SK-N-SH treated with all-trans-retinoic acid at 6 μM for 48 hours (cell line): ENCODE measurements around the gene KRT17.

ENCODE experiments used
- ATAC-seq: fragments of 200-7000 bp; cut with Tn5 transposase; 3 replicates; pipeline ENCODE4 v1.9.1; 2020; ENCODE audit warnings: mild to moderate bottlenecking, moderate library complexity
- ARNTL ChIP-seq: fragments of 450-650 bp; formaldehyde crosslinking; IDR thresholded peaks from 2 replicates; pipeline ENCODE4 v1.5.0; 2020; ENCODE audit warnings: low read depth, mild to moderate bottlenecking, moderate library complexity, borderline replicate concordance
- BACH2 ChIP-seq: fragments of 250-450 bp; sonication (Bioruptor Pico); IDR thresholded peaks from 2 replicates; pipeline ENCODE4 v1.9.0; 2021; ENCODE audit warnings: mild to moderate bottlenecking, borderline replicate concordance
- CREB5 ChIP-seq: fragments of 250-450 bp; sonication (Bioruptor Pico); IDR thresholded peaks from 2 replicates; pipeline ENCODE4 v1.5.1; 2020; ENCODE audit warnings: low read depth, mild to moderate bottlenecking, moderate library complexity
- CSDC2 ChIP-seq: fragments of 250-450 bp; sonication (Bioruptor Pico); IDR thresholded peaks from 2 replicates; pipeline ENCODE4 v1.5.0; 2020; ENCODE audit warnings: mild to moderate bottlenecking, moderate library complexity
- ESRRG ChIP-seq: fragments of 250-450 bp; sonication (Bioruptor Pico); IDR thresholded peaks from 2 replicates; pipeline ENCODE4 v1.6.1; 2021; ENCODE audit warnings: mild to moderate bottlenecking
- GLIS3 ChIP-seq: fragments of 250-450 bp; sonication (Bioruptor Pico); IDR thresholded peaks from 2 replicates; pipeline ENCODE4 v1.5.0; 2020; ENCODE audit warnings: mild to moderate bottlenecking, moderate library complexity
- ISL1 ChIP-seq: fragments of 250-450 bp; sonication (Bioruptor Pico); IDR thresholded peaks from 2 replicates; pipeline ENCODE4 v2.1.2; 2022; ENCODE audit warnings: mild to moderate bottlenecking, moderate library complexity
- OSR1 ChIP-seq: fragments of 250-450 bp; sonication (Bioruptor Pico); IDR thresholded peaks from 2 replicates; pipeline ENCODE4 v1.8.0; 2022; ENCODE audit warnings: moderate library complexity, mild to moderate bottlenecking, inconsistent platforms
- PPARA ChIP-seq: fragments of 250-450 bp; sonication (Bioruptor Pico); IDR thresholded peaks from 2 replicates; pipeline ENCODE4 v1.5.0; 2020; ENCODE audit warnings: mild to moderate bottlenecking, borderline replicate concordance
- RARB ChIP-seq: fragments of 250-450 bp; sonication (Bioruptor Pico); IDR thresholded peaks from 2 replicates; pipeline ENCODE4 v1.8.0; 2021; ENCODE audit warnings: mild to moderate bottlenecking, moderate library complexity
- TCF4 ChIP-seq: fragments of 250-450 bp; sonication (Bioruptor Pico); IDR thresholded peaks from 2 replicates; pipeline ENCODE4 v1.8.0; 2021; ENCODE audit warnings: mild to moderate bottlenecking, moderate library complexity, borderline replicate concordance
- TOX ChIP-seq: fragments of 250-450 bp; sonication (Bioruptor Pico); IDR thresholded peaks from 2 replicates; pipeline ENCODE4 v1.8.0; 2021; ENCODE audit warnings: mild to moderate bottlenecking, moderate library complexity, borderline replicate concordance
- TSHZ2 ChIP-seq: fragments of 250-450 bp; sonication (Bioruptor Pico); IDR thresholded peaks from 2 replicates; pipeline ENCODE4 v1.5.0; 2020; ENCODE audit warnings: mild to moderate bottlenecking, moderate library complexity
- ZFP3 ChIP-seq: fragments of 250-450 bp; sonication (Bioruptor Pico); IDR thresholded peaks from 2 replicates; pipeline ENCODE4 v1.5.0; 2020; ENCODE audit warnings: mild to moderate bottlenecking, moderate library complexity
- ZFP30 ChIP-seq: fragments of 450-650 bp; formaldehyde crosslinking; IDR thresholded peaks from 2 replicates; pipeline ENCODE4 v1.5.0; 2022; ENCODE audit warnings: mild to moderate bottlenecking, moderate library complexity
- ZNF565 ChIP-seq: fragments of 450-650 bp; formaldehyde crosslinking; conservative IDR thresholded peaks from 2 replicates; pipeline ENCODE4 v1.5.0; 2020; ENCODE audit warnings: low read depth, mild to moderate bottlenecking, moderate library complexity
- ZNF70 ChIP-seq: fragments of 450-650 bp; formaldehyde crosslinking; IDR thresholded peaks from 2 replicates; pipeline ENCODE4 v1.5.0; 2020; ENCODE audit warnings: mild to moderate bottlenecking, moderate library complexity
- ZNF8 ChIP-seq: fragments of 450-650 bp; formaldehyde crosslinking; IDR thresholded peaks from 2 replicates; pipeline ENCODE4 v1.5.0; 2020; ENCODE audit warnings: mild to moderate bottlenecking, moderate library complexity
- TF ChIP-seq, protein P1 (sequence below): fragments of 250-450 bp; sonication (Bioruptor Pico); IDR thresholded peaks from 2 replicates; pipeline ENCODE4 v1.5.1; 2021; ENCODE audit warnings: mild to moderate bottlenecking, moderate library complexity

Gene KRT17

DNA sequence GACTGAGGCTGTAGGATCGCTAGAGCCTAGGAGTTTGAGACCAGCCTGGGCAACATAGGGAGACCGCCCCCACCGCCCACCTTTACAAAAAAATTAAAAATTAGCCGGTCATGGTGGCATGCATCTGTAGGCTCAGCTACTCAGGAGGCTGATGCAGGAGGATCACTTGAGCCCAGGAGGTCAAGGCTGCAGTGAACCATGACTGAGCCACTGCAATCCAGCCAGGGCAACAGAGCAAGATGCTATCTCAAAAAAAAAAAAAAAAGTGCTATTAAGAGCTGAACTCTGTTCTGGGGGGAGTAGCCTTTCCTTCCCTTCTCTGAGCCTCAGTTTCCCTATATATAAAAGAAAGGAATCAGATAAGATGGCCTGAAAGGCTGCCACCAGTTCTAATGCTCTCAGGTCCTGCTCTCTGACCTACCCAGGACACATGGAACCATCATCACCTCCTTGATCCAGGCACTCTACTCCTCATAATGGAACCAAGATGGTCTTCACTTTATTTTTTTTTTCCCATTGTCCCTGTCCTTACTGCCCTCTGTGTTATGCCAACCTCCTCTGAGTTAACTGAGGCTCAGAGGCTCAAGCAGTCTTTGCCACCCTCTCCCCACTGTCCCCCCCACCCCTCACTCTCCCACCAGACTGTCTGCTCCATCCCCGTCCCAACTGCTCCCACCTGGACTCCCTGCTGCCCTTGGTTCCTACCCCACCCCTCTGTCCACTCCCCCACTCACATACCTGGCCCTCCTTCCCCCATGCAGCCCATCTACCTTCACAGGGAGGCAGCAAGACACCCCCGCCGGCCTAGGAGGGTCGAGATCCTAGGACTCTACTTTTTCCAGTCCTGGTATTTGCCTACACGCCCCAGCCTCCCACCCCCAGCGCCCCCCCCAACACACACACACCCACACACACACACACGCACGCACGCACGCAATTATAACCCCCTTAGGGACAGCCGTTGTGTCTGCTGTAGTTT is 40.5 kb upstream of the KRT17 start:
- TF ChIP-seq ZNF70 (CRISPR knock-in tag) (peak; percentile 97), ESRRG (CRISPR knock-in tag) (no peak)
- no peak for ATAC-seq

DNA sequence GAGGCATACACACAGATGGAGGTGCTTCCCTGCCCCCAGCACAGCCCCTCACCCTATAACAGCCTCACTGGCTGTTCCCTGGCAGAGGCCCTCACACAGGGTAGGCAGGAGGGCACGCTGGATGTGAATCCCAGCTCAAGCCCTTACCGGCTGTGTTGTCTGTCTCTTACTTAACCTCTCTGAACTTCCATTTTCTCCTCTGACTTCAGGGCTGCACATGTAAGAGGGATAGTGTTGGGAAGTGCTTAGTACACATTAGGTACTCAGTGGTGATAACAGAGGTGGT is 39.7 kb upstream of the KRT17 start:
- ATAC-seq, result no peak
- TF ChIP-seq ZNF565 (CRISPR knock-in tag) (no peak), CREB5 (CRISPR knock-in tag) (no peak), RARB (no peak), ZFP3 (no peak), ISL1 (CRISPR knock-in tag) (no peak), ESRRG (CRISPR knock-in tag) (no peak), ARNTL (CRISPR knock-in tag) (no peak), TCF4 (CRISPR knock-in tag) (no peak), OSR1 (CRISPR knock-in tag) (no peak), PPARA (CRISPR knock-in tag) (no peak), ZNF70 (CRISPR knock-in tag) (no peak)

DNA sequence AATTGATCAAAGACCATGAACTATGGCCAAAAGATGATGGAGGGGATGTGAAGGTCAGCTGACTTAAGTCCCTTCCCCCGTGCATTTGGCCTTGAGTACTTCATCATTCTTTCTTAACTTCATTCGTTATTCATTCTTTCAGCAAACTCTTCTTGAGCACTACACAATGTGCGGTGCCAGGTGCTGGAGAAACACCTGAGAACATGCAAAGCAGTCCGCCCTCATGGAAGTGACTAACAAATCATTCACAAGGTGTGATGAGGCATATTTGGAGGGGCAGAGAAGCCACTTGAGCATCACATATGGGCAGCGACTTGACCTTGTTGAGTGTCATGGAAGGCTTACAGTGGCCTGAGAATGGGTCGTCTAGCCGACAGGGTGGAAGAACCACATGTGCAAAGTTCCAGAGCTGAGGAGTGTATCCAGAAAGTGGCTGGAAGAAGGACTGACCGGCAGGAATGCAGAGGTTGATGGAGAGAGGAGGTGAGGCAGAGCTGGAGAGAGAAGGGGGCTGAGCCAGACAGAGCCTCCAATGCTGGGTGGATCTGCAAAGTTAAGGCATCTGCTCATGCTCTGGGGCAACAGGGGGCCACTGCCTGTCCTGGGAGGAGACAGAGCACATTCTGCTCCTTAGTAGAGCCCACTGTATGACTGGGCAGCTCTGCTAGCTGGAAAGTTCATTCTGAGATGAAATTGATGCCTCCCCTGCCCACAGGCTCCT is 39.2 kb upstream of the KRT17 start:
- no peak for ATAC-seq
- no peak for TF ChIP-seq ZNF70 (CRISPR knock-in tag)
- TF ChIP-seq TOX (CRISPR knock-in tag), result no peak
- no peak for TF ChIP-seq ZFP3
- no peak for TF ChIP-seq ISL1 (CRISPR knock-in tag)
- no peak for TF ChIP-seq CREB5 (CRISPR knock-in tag)
- TF ChIP-seq ZNF565 (CRISPR knock-in tag), result no peak

DNA sequence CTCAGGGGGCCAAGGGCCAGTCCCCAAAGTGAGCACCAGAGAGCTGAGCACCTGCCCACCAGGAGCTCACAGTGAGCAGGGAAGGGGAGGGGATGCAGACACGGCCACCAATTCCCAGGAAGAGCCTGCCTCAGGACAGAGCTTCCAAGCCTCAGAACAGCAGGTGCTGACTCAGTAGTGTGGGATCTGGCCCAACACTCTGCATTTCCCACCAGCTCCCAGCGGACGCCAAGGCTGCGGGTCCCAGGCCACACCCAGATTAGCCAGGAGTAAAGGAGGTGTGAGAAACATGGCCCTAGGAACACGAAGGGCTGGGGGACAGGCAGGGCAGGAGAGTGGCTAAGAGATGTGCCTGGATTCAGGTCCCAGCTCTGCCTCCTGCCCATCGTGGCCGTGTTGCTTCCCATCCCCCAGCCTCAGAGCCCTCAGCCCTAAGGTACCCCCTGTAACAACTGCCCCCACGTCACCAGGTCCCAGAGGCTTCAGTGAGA is 35.9 kb upstream of the KRT17 start:
- TF ChIP-seq OSR1 (CRISPR knock-in tag) (no peak), CREB5 (CRISPR knock-in tag) (no peak), ARNTL (CRISPR knock-in tag) (no peak), ZNF70 (CRISPR knock-in tag) (no peak), GLIS3 (CRISPR knock-in tag) (no peak), TOX (CRISPR knock-in tag) (no peak)
- TF ChIP-seq, all 23 proteins: peak for 0
- no peak for ATAC-seq

- ATAC-seq, result no peak
- TF ChIP-seq TSHZ2, result no peak
- no peak for TF ChIP-seq CREB5 (CRISPR knock-in tag)
- no peak for TF ChIP-seq TOX (CRISPR knock-in tag)
- TF ChIP-seq, protein P1, sequence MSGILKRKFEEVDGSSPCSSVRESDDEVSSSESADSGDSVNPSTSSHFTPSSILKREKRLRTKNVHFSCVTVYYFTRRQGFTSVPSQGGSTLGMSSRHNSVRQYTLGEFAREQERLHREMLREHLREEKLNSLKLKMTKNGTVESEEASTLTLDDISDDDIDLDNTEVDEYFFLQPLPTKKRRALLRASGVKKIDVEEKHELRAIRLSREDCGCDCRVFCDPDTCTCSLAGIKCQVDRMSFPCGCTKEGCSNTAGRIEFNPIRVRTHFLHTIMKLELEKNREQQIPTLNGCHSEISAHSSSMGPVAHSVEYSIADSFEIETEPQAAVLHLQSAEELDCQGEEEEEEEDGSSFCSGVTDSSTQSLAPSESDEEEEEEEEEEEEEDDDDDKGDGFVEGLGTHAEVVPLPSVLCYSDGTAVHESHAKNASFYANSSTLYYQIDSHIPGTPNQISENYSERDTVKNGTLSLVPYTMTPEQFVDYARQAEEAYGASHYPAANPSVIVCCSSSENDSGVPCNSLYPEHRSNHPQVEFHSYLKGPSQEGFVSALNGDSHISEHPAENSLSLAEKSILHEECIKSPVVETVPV (CRISPR knock-in tag), result no peak
- no peak for TF ChIP-seq BACH2 (CRISPR knock-in tag)
- TF ChIP-seq ZNF565 (CRISPR knock-in tag), result no peak
- no peak for TF ChIP-seq ISL1 (CRISPR knock-in tag)
- TF ChIP-seq ZFP30 (CRISPR knock-in tag), result no peak
- TF ChIP-seq ESRRG (CRISPR knock-in tag), result no peak
- TF ChIP-seq CSDC2 (CRISPR knock-in tag), result no peak
- no peak for TF ChIP-seq PPARA (CRISPR knock-in tag)
- no peak for TF ChIP-seq ZNF8 (CRISPR knock-in tag)
- TF ChIP-seq OSR1 (CRISPR knock-in tag), result no peak
Observed at GRCh38 chr17:41659427-41660212, 35.2 kb upstream of the KRT17 start.
